HepG2 (cell line): ENCODE results near the gene ATXN7L2. TPM values are rescaled to one million over a fixed set of nuclear protein-coding genes. Genes with fewer than 3 reads are reported as not detected.

Experiments used
- ATF4 ChIP-seq, 2 experiments: fragments of 450-650 bp in 1 of 2; sonication (generic) in 1 of 2; formaldehyde crosslinking; IDR thresholded peaks; 2 replicates each; pipeline versions ENCODE4 v1.5.0 to v1.8.0; 2020 to 2022; ENCODE audit warnings: mild to moderate bottlenecking in 1 of 2, missing genetic modification reagents in 1 of 2
- CREM ChIP-seq, 2 experiments: sonication (generic) in 1 of 2; formaldehyde crosslinking in 1 of 2; IDR thresholded peaks; 2 replicates each; pipeline versions ENCODE4 v1.4.0 to v1.6.1; 2016 to 2020; ENCODE audit warnings: antibody characterized with exemption in 1 of 2, mild to moderate bottlenecking in 1 of 2, missing genetic modification reagents in 1 of 2
- HDAC2 ChIP-seq: sonication (generic); formaldehyde crosslinking; IDR thresholded peaks from 2 replicates; pipeline ENCODE4 v1.4.0; 2020; ENCODE audit warnings: missing genetic modification reagents
- KAT2B ChIP-seq: fragments of 150-350 bp; IDR thresholded peaks from 2 replicates; pipeline ENCODE4 v1.6.1; 2014; ENCODE audit warnings: low read depth, low read length, borderline replicate concordance
- MAFK ChIP-seq, 2 experiments: IDR thresholded peaks in 1 of 2; conservative IDR thresholded peaks in 1 of 2; 2 replicates each; pipeline ENCODE4 v1.6.1; 2011; ENCODE audit warnings: improper control_type of control experiment in 2 of 2, low read length in 2 of 2
- NCOA1 ChIP-seq: sonication (generic); formaldehyde crosslinking; IDR thresholded peaks from 2 replicates; pipeline ENCODE4 v1.9.0; 2021; ENCODE audit warnings: missing genetic modification reagents
- NCOA2 ChIP-seq: sonication (generic); formaldehyde crosslinking; IDR thresholded peaks from 2 replicates; pipeline ENCODE4 v1.8.0; 2022; ENCODE audit warnings: inconsistent platforms
- RAD51 ChIP-seq: fragments of 450-650 bp; IDR thresholded peaks from 2 replicates; pipeline ENCODE4 v1.6.1; 2016; ENCODE audit warnings: borderline replicate concordance
- REST ChIP-seq, 2 experiments: IDR thresholded peaks; 2 replicates each; pipeline ENCODE4 v1.6.1; 2011 to 2012; ENCODE audit warnings: low read length in 2 of 2, borderline replicate concordance in 1 of 2, low read depth in 1 of 2, mild to moderate bottlenecking in 1 of 2, moderate library complexity in 1 of 2
- SIN3B ChIP-seq: fragments of 150-350 bp; IDR thresholded peaks from 2 replicates; pipeline ENCODE4 v1.6.1; 2014; ENCODE audit warnings: low read length
- TERF1 ChIP-seq: sonication (generic); formaldehyde crosslinking; IDR thresholded peaks from 2 replicates; pipeline ENCODE4 v1.8.0; 2022; ENCODE audit warnings: mild to moderate bottlenecking, missing genetic modification reagents, moderate library complexity
- ZBTB34 ChIP-seq: sonication (generic); formaldehyde crosslinking; IDR thresholded peaks from 2 replicates; pipeline ENCODE4 v1.8.0; 2022; ENCODE audit warnings: mild to moderate bottlenecking, missing genetic modification reagents
- ZNF224 ChIP-seq: sonication (generic); formaldehyde crosslinking; IDR thresholded peaks from 2 replicates; pipeline ENCODE4 v1.5.0; 2020; ENCODE audit warnings: mild to moderate bottlenecking, missing genetic modification reagents
- ZNF383 ChIP-seq: sonication (generic); formaldehyde crosslinking; IDR thresholded peaks from 2 replicates; pipeline ENCODE4 v1.4.0; 2020; ENCODE audit warnings: missing genetic modification reagents, mild to moderate bottlenecking, borderline replicate concordance
- ZNF44 ChIP-seq: sonication (generic); formaldehyde crosslinking; IDR thresholded peaks from 2 replicates; pipeline ENCODE4 v1.5.1; 2020; ENCODE audit warnings: mild to moderate bottlenecking, missing genetic modification reagents
- ZNF468 ChIP-seq: sonication (generic); formaldehyde crosslinking; IDR thresholded peaks from 2 replicates; pipeline ENCODE4 v1.8.0; 2022; ENCODE audit warnings: mild to moderate bottlenecking, moderate library complexity, missing genetic modification reagents
- ZNF512B ChIP-seq: sonication (generic); formaldehyde crosslinking; IDR thresholded peaks from 2 replicates; pipeline ENCODE4 v1.5.1; 2020; ENCODE audit warnings: missing genetic modification reagents, mild to moderate bottlenecking, borderline replicate concordance
- ZNF572 ChIP-seq: sonication (generic); formaldehyde crosslinking; IDR thresholded peaks from 2 replicates; pipeline ENCODE4 v1.5.1; 2020; ENCODE audit warnings: mild to moderate bottlenecking, missing genetic modification reagents
- polyA plus RNA-seq, 8 experiments: library from polyadenylated mRNA; depleted of rRNA in 3 of 8; stranded (reverse) in 7 of 8; unstranded in 1 of 8; fragments of >200 nt; fragmentation: Illumina TruSeq in 4 of 8; extraction: Trizol in 4 of 8; gene quantifications; 2 replicates each; pipeline versions ENCODE4 v1.2.1 to v1.2.3, GENCODE V29; 2011 to 2016; ENCODE audit warnings: low read depth in 4 of 8, missing spikeins in 1 of 8, mixed read lengths in 1 of 8; ENCODE audit not compliant: insufficient read depth in 1 of 8
- total RNA-seq, 5 experiments: library from RNA; depleted of rRNA; stranded (reverse); fragments of >200 nt; fragmentation: Illumina TruSeq; extraction: Trizol; gene quantifications; 2 replicates each; pipeline ENCODE4 v1.2.3, GENCODE V29; 2016; ENCODE audit warnings: low read depth in 1 of 5

The ATXN7L2 gene
- total and polyA plus RNA-seq, 2 of the 13 experiments (the other 11 are each of a cell fraction or from before 2014, with no cell fraction given), result 2.7 to 2.8 TPM

GRCh38 chr1:109483672-109484518 lies at the start of gene ATXN7L2 (continued):
- TF ChIP-seq ZNF224 (CRISPR knock-in tag) (no peak), ZNF44 (CRISPR knock-in tag) (no peak), NCOA1 (peak; percentile 58; the same call in 1 of the 2 replicates), ATF4 (CRISPR knock-in tag; IDR thresholded peaks at IDR 0.05) (peak in 1 of 2 experiments; percentile 60; a peak in 1 of 4 replicates), REST (IDR thresholded peaks at IDR 0.05; ENCODE audit: borderline replicate concordance in 1 of 2, low read depth in 1 of 2, low read length in 2 of 2) (peak in 1 of 2 experiments; percentile 65; a peak in 2 of 4 replicates), ZNF572 (0 out of 2 replicates have a peak, but pooled peaks have one; percentile 39), ZNF468 (CRISPR knock-in tag) (no peak), ZNF383 (CRISPR knock-in tag) (no peak), MAFK (conservative IDR thresholded peaks at IDR 0.05 in 1 of 2, IDR thresholded peaks at IDR 0.05 in 1 of 2; ENCODE audit: low read length in 2 of 2) (no peak), ZBTB34 (CRISPR knock-in tag) (no peak), CREM (IDR thresholded peaks at IDR 0.05) (no peak), CREM (CRISPR knock-in tag; IDR thresholded peaks at IDR 0.05) (no peak), NCOA2 (CRISPR knock-in tag) (peak; percentile 59; the same call in 1 of the 2 replicates), ZNF512B (CRISPR knock-in tag) (no peak), RAD51 (no peak), TERF1 (CRISPR knock-in tag) (no peak), HDAC2 (CRISPR knock-in tag) (0 out of 2 replicates have a peak, but pooled peaks have one; percentile 43), KAT2B (no peak), SIN3B (peak; percentile 40; the same call in 1 of the 2 replicates)
